OCI-LY7 (cell line): Measurements from ENCODE around the gene LRRC56. TPM values are rescaled to one million over a fixed set of nuclear protein-coding genes. Genes with fewer than 3 reads are reported as not detected.

Source experiments
- BruUV-seq: library from RNA; stranded (reverse); fragments of 400-500 nt; replicated peaks from 2 replicates; lab custom pipeline; 2021; lab: Mats Ljungman, UMichigan
- CTCF ChIA-PET: fragments of 300-600 bp; sonication (Branson Sonifier 250); formaldehyde crosslinking; loops from one replicate; lab custom pipeline; 2022; ENCODE audit warnings: antibody characterized with exemption; ENCODE audit not compliant: unreplicated experiment; lab: Charles Lee
- POLR2A ChIA-PET: fragments of 300-600 bp; sonication (Branson Sonifier 250); formaldehyde crosslinking; loops from one replicate; lab custom pipeline; 2022; ENCODE audit warnings: antibody characterized with exemption; lab: Charles Lee
- DNase-seq: peaks from one replicate; pipeline ENCODE4 v3.0.0-alpha.2; 2015; ENCODE audit warnings: low spot score
- H2AFZ ChIP-seq: fragments of 200-600 bp; sonication (generic), shearing (Covaris generic); 2 replicates; pipeline ENCODE4 v1.6.1; 2014; ENCODE audit warnings: mild to moderate bottlenecking, antibody characterized with exemption, low read length, moderate library complexity
- H3K27ac ChIP-seq: fragments of 200-600 bp; sonication (generic); 2 replicates; pipeline ENCODE4 v1.5.1; 2014; ENCODE audit warnings: mixed run types, low read depth, mild to moderate bottlenecking, moderate library complexity, low read length, inconsistent platforms; ENCODE audit not compliant: poor library complexity, severe bottlenecking
- H3K36me3 ChIP-seq: fragments of 200-600 bp; sonication (generic); 2 replicates; pipeline ENCODE4 v1.6.1; 2014; ENCODE audit warnings: mild to moderate bottlenecking, antibody characterized with exemption, low read length, moderate library complexity, mixed read lengths; ENCODE audit not compliant: insufficient read depth
- H3K4me1 ChIP-seq: fragments of 200-600 bp; sonication (generic); 2 replicates; pipeline ENCODE4 v1.5.1; 2014; ENCODE audit warnings: mild to moderate bottlenecking, low read length; ENCODE audit not compliant: insufficient read depth, poor library complexity, severe bottlenecking
- H3K4me2 ChIP-seq: fragments of 200-600 bp; sonication (generic); 2 replicates; pipeline ENCODE4 v1.6.1; 2014; ENCODE audit warnings: mild to moderate bottlenecking, low read length
- H3K4me3 ChIP-seq: fragments of 200-600 bp; sonication (generic); 2 replicates; pipeline ENCODE4 v1.5.1; 2014; ENCODE audit warnings: mild to moderate bottlenecking, low read depth, low read length; ENCODE audit not compliant: poor library complexity, severe bottlenecking
- H3K79me2 ChIP-seq: fragments of 200-600 bp; sonication (generic); 2 replicates; pipeline ENCODE4 v1.6.1; 2016; ENCODE audit warnings: low read depth, mild to moderate bottlenecking, low read length, moderate library complexity, mixed read lengths; ENCODE audit not compliant: insufficient read depth
- H3K9me2 ChIP-seq: fragments of 200-600 bp; sonication (generic); 2 replicates; pipeline ENCODE4 v1.6.1; 2016; ENCODE audit warnings: mild to moderate bottlenecking, low read length, mixed read lengths; ENCODE audit not compliant: insufficient read depth
- H3K9me3 ChIP-seq: fragments of 200-600 bp; sonication (generic); 2 replicates; pipeline ENCODE4 v1.6.1; 2014; ENCODE audit warnings: mild to moderate bottlenecking, mixed run types, low read length, mixed read lengths
- H4K20me1 ChIP-seq: fragments of 200-600 bp; sonication (generic); 2 replicates; pipeline ENCODE4 v1.6.1; 2014; ENCODE audit warnings: mild to moderate bottlenecking, antibody characterized with exemption, low read length, moderate library complexity, mixed read lengths; ENCODE audit not compliant: insufficient read depth
- CTCF ChIP-seq: fragments of 200-600 bp; sonication (generic); conservative IDR thresholded peaks from 2 replicates; pipeline ENCODE4 v1.5.1; 2014; ENCODE audit warnings: mild to moderate bottlenecking, antibody characterized with exemption, low read length, moderate library complexity, mixed read lengths
- EZH2phosphoT487 ChIP-seq: fragments of 200-600 bp; sonication (generic); IDR thresholded peaks from 2 replicates; pipeline ENCODE4 v1.6.1; 2018; ENCODE audit warnings: low read depth, borderline replicate concordance, mild to moderate bottlenecking, mixed run types, antibody characterized with exemption, low read length, moderate library complexity, mixed read lengths
- intact Hi-C: fragments of 100-400 bp; cut with micrococcal nuclease; formaldehyde crosslinking; loops from one replicate; pipeline ENCODE4 v1.10.0; 2022; ENCODE audit not compliant: unreplicated experiment
- total RNA-seq, 2 experiments: library from RNA; depleted of rRNA in 1 of 2; stranded (reverse); fragments of >200 nt in 1 of 2; shearing (Covaris generic) in 1 of 2; gene quantifications; 2 replicates each; pipeline ENCODE4 v1.2.3, GENCODE V29; 2014 to 2022

The LRRC56 gene
- total RNA-seq, 2 experiments from 2014 or later, result 1.6 to 2.5 TPM

GRCh38 chr11:502288-503178, 34.8 kb upstream of the LRRC56 start:
- no TSS peak for BruUV-seq
- Histone ChIP-seq H3K36me3 (peaks cover 46% of the 10 kb centered on the region), H3K4me1 (peaks cover 25% of the 10 kb centered on the region), H3K4me3 (no peak overlapping the region), H3K4me2 (no peak overlapping the region), H3K27ac (no peak overlapping the region), H3K9me3 (no peaks in the 10 kb centered on the region), H2AFZ (no peak overlapping the region), H3K9me2 (no peaks in the 10 kb centered on the region), H4K20me1 (no peaks in the 10 kb centered on the region), H3K79me2 (peaks cover 18% of the 10 kb centered on the region)
- intact Hi-C loops, result no loop called here
- DNase-seq, result no peak
- ChIA-PET CTCF (no interaction called here), POLR2A (interaction anchor here (0.9 kb wide), 1 partner anchor 416 kb away, joined by 3 read pairs; no protein-coding TSS in a partner anchor)
- TF ChIP-seq CTCF (no peak), EZH2phosphoT487 (no peak)

- peaks cover 32% of the 10 kb centered on the region for H3K4me1 ChIP-seq
- ChIA-PET POLR2A (interaction anchor here (0.9 to 1.1 kb wide), 2 partner anchors 21 to 416 kb away, joined by 3 read pairs; no protein-coding TSS in a partner anchor), CTCF (no interaction called here)
- intact Hi-C loops, result no loop called here
- no peaks in the 10 kb centered on the region for H3K9me2 ChIP-seq
- H3K79me2 ChIP-seq, result peaks cover 23% of the 10 kb centered on the region
- no peak overlapping the region for H2AFZ ChIP-seq
- BruUV-seq, result no TSS peak
- H3K4me2 ChIP-seq, result peak overlapping the region; percentile 91; the same call in 1 of the 2 replicates
- H3K9me3 ChIP-seq, result no peaks in the 10 kb centered on the region
- no peaks in the 10 kb centered on the region for H4K20me1 ChIP-seq
- TF ChIP-seq EZH2phosphoT487 (no peak), CTCF (no peak)
- peaks cover 38% of the 10 kb centered on the region for H3K36me3 ChIP-seq
- H3K27ac ChIP-seq, result no peak overlapping the region
- DNase-seq, result no peak
- no peak overlapping the region for H3K4me3 ChIP-seq
Measured at GRCh38 chr11:503179-503981, 33.9 kb upstream of the LRRC56 start.
